Left lung (tissue), 14 donors: ENCODE data around the gene ZNF431. TPM values are rescaled to one million over a fixed set of nuclear protein-coding genes. Genes with fewer than 3 reads are reported as not detected.

ENCODE experiments used
- ATAC-seq: fragments of 200-7000 bp; cut with Tn5 transposase; one replicate; pipeline ENCODE4 v1.9.1; 2020; ENCODE audit warnings: moderate library complexity
- DNase-seq, 4 donors: peaks; one replicate each; pipeline ENCODE4 v3.0.0-alpha.2; 2013 to 2020
- H3K27ac ChIP-seq, 2 donors: fragments of 200-600 bp; sonication (generic) in 1 of 2; one replicate each; pipeline versions ENCODE4 v1.5.0 to v1.8.0; 2020 to 2021
- H3K27me3 ChIP-seq, 2 donors: fragments of 200-600 bp; sonication (generic) in 1 of 2; one replicate each; pipeline versions ENCODE4 v1.5.0 to v1.8.0; 2020 to 2021
- H3K36me3 ChIP-seq, 2 donors: fragments of 200-600 bp; sonication (generic) in 1 of 2; one replicate each; pipeline versions ENCODE4 v1.5.0 to v1.8.0; 2020 to 2021
- H3K4me1 ChIP-seq, 2 donors: fragments of 200-600 bp; one replicate each; pipeline ENCODE4 v1.8.0; 2021
- H3K4me3 ChIP-seq, 2 donors: fragments of 200-600 bp; sonication (generic) in 1 of 2; one replicate each; pipeline versions ENCODE4 v1.5.0 to v1.8.0; 2020 to 2021; ENCODE audit warnings: mild to moderate bottlenecking in 1 of 2
- H3K9me3 ChIP-seq, 2 donors: fragments of 200-600 bp; sonication (generic) in 1 of 2; one replicate each; pipeline versions ENCODE4 v1.5.0 to v1.8.0; 2020 to 2021
- intact Hi-C, 2 donors: fragments of 100-400 bp; cut with DNase I; formaldehyde crosslinking; loops; one replicate each; pipeline versions ENCODE4 v1.11.2 to v1.14.2; 2022
- long read RNA-seq, 12 donors: library from polyadenylated mRNA in 2 of 12; unstranded in 2 of 12; transcript quantifications; one replicate each; pipeline ENCODE4 v2.0.0 and lab custom pipeline, GENCODE V29; 2019 to 2026
- polyA plus RNA-seq, 6 donors: library from polyadenylated mRNA; unstranded; fragments of 120-200 nt; gene quantifications; one replicate each; pipeline ENCODE4 v1.2.1, GENCODE V29; 2013; ENCODE audit not compliant: insufficient read length in 6 of 6
- total RNA-seq, 2 donors: library from RNA; stranded (reverse); fragmentation: NEBNext Ultra II Directional; extraction: Animal tissue kit (Norgen Biotek cat#: 25700); gene quantifications; one replicate each; pipeline ENCODE4 v1.2.1, GENCODE V29; 2021
- TF ChIP-seq, protein P1 (sequence below), 2 donors: fragments of 200-600 bp; sonication (generic) in 1 of 2; IDR thresholded peaks; one replicate each; pipeline versions ENCODE4 v1.5.0 to v1.8.0; 2021; ENCODE audit warnings: antibody characterized with exemption in 2 of 2
- donor health status: DM: no; HTN: yes; CAD: no.
- donor health status: DM: no; HTN: no; CAD: no.

The ZNF431 gene
- total RNA-seq (10 to 100 TPM; 27.3 to 28.7 TPM), polyA plus RNA-seq (10 to 100 TPM; 30.4 to 46.3 (median 40.0) TPM)
- long read RNA-seq, donor 1, full-length matches to known transcripts: 3 of 11 reads
- long read RNA-seq, donor 1, partial matches to known transcripts: 8 of 11 reads
- long read RNA-seq, donor 1, other reads (novel, unspliced or antisense): 0 of 11 reads
- long read RNA-seq, donor 2, full-length matches to known transcripts: 2 of 15 reads
- long read RNA-seq, donor 2, partial matches to known transcripts: 7 of 15 reads
- long read RNA-seq, donor 2, other reads (novel, unspliced or antisense): 6 of 15 reads
- long read RNA-seq, donor 3, full-length matches to known transcripts: 1 of 1 reads
- long read RNA-seq, donor 3, partial matches to known transcripts: 0 of 1 reads
- long read RNA-seq, donor 3, other reads (novel, unspliced or antisense): 0 of 1 reads
- long read RNA-seq, donor 4, full-length matches to known transcripts: 2 of 5 reads
- long read RNA-seq, donor 4, partial matches to known transcripts: 1 of 5 reads
- long read RNA-seq, donor 4, other reads (novel, unspliced or antisense): 2 of 5 reads
- long read RNA-seq, donor 5: 0 reads
- long read RNA-seq, donor 6, full-length matches to known transcripts: 3 of 9 reads
- long read RNA-seq, donor 6, partial matches to known transcripts: 6 of 9 reads
- long read RNA-seq, donor 6, other reads (novel, unspliced or antisense): 0 of 9 reads
- long read RNA-seq, donor 7: 0 reads
- long read RNA-seq, donor 8, full-length matches to known transcripts: 1 of 1 reads
- long read RNA-seq, donor 8, partial matches to known transcripts: 0 of 1 reads
- long read RNA-seq, donor 8, other reads (novel, unspliced or antisense): 0 of 1 reads
- long read RNA-seq, donor 9: 0 reads
- long read RNA-seq, donor 10, partial matches to known transcripts: 1 of 2 reads
- long read RNA-seq, donor 10, other reads (novel, unspliced or antisense): 1 of 2 reads
- long read RNA-seq, donor 11: 0 reads
- long read RNA-seq, donor 12, full-length matches to known transcripts: 4 of 11 reads
- long read RNA-seq, donor 12, partial matches to known transcripts: 7 of 11 reads
- long read RNA-seq, donor 12, other reads (novel, unspliced or antisense): 0 of 11 reads

DNA sequence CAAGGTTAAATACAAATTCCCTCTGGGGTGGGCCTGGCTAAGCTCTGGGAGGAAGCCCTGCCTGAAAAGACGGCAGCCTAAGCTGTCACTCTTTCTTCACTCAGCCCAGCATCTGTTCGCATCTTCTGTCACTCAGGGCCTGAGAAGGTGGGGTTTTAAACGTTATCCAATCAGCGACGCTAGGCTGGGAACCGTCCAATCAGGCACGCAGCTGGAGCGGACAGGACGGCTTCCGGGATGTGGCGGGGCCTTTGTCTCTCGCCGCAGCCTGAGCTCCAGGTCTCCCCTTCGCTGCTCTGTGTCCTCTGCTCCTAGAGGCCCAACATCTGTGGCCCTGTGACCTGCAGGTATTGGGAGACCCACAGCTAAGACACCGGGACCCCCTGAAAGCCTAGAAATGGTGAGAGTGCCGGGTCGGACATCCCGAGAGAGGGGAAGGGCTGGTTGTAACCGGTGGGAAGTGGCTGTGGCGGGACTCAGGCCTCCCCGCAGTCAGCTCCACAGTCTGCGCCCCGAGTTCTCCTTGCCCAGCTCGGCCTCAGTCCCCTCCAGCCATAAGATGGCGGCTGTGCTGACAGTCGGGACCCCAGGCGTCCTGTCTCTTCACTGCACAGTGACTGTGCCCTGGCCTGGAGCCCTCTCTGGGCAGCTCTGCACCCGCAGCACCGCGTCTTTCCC lies at the start of gene ZNF431:
ZNF431 (plus strand) TSS at position 254 of the 678 bp plus-strand sequence; CDS start at position 398, 144 bp downstream.
- Histone ChIP-seq H3K4me1 (peaks cover 0 to 10% of the 10 kb centered on the region in 2 donors), H3K27me3 (no peaks in the 10 kb centered on the region), H3K9me3 (no peaks in the 10 kb centered on the region), H3K27ac (peak within 1 kb of the TSS; percentile 84), H3K36me3 (peaks cover 0 to 30% of the 10 kb centered on the region in 2 donors), H3K4me3 (peak within 1 kb of the TSS; percentile 55 to 71)
- intact Hi-C loops: no loop called here
- ATAC-seq: peak; percentile 98
- peak; percentile 90 to 94 (median 92) for DNase-seq
- TF ChIP-seq, protein P1, sequence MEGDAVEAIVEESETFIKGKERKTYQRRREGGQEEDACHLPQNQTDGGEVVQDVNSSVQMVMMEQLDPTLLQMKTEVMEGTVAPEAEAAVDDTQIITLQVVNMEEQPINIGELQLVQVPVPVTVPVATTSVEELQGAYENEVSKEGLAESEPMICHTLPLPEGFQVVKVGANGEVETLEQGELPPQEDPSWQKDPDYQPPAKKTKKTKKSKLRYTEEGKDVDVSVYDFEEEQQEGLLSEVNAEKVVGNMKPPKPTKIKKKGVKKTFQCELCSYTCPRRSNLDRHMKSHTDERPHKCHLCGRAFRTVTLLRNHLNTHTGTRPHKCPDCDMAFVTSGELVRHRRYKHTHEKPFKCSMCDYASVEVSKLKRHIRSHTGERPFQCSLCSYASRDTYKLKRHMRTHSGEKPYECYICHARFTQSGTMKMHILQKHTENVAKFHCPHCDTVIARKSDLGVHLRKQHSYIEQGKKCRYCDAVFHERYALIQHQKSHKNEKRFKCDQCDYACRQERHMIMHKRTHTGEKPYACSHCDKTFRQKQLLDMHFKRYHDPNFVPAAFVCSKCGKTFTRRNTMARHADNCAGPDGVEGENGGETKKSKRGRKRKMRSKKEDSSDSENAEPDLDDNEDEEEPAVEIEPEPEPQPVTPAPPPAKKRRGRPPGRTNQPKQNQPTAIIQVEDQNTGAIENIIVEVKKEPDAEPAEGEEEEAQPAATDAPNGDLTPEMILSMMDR (IDR thresholded peaks at IDR 0.05): no peak

DNA sequence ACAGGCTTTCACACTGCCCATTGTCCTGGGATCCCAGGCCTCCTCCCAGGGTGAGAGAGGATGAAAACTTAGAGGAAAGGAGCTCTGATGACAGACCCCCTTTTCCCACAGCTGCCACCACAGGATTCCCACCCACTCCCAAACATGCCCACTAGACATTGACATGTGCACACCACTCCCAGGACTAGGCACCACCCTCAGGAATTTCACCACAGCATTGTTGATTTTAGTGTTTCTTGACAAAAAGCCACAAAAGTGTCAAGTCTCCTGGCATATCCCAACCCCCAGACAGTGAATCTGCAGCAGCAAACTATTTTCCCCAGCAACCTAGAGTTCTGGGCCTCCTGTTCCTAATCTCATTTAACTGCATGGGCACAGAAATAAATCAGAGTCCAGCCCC lies 49.7 kb upstream of the ZNF431 start:
- TF ChIP-seq, protein P1 (IDR thresholded peaks at IDR 0.05): no peak
- intact Hi-C loops: no loop called here
- Histone ChIP-seq H3K27ac (no peak overlapping the region), H3K9me3 (no peaks in the 10 kb centered on the region), H3K27me3 (no peaks in the 10 kb centered on the region), H3K36me3 (no peaks in the 10 kb centered on the region), H3K4me3 (no peak overlapping the region), H3K4me1 (no peaks in the 10 kb centered on the region)
- peak; percentile 44 for ATAC-seq
- peak in 1 of 4 donors; percentile 10 for DNase-seq

DNA sequence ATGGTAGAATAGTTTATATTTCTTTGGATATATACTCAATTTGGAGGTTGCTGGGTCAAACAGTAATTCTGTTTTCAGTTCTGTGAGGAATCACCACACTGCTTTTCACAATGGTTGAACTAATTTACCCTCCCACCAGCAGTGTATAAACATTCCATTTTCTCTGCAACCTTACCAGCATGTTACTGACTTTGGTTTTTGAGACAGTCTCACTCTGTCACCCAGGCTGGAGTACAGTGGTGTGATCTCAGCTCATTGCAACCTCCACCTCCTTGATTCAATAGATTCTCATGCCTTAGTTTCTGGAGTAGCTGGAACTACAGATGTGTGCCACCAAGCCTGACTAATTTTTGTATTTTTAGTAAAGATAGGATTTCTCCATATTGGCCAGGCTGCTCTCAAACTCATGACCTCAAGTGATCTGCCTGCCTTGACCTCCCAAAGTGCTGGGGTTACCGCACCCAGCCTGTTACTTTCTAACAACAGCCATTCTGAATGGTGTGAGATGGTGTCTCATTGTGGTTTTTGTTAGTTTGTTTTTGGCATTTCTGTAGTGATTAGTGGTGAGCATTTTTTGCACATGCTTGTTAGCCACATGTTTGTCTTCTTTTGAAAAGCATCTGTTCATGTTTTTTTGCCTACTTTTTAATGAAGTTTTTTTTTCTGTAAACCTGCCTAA lies 47.4 kb upstream of the ZNF431 start:
- no peak for ATAC-seq
- no peak overlapping the region for H3K27ac ChIP-seq
- no peaks in the 10 kb centered on the region for H3K9me3 ChIP-seq
- no peak for DNase-seq
- intact Hi-C loops: no loop called here
- no peaks in the 10 kb centered on the region for H3K4me1 ChIP-seq
- TF ChIP-seq, protein P1 (IDR thresholded peaks at IDR 0.05): no peak
- H3K4me3 ChIP-seq: no peak overlapping the region
- H3K27me3 ChIP-seq: no peaks in the 10 kb centered on the region
- H3K36me3 ChIP-seq: peaks cover 0 to 13% of the 10 kb centered on the region in 2 donors

DNA sequence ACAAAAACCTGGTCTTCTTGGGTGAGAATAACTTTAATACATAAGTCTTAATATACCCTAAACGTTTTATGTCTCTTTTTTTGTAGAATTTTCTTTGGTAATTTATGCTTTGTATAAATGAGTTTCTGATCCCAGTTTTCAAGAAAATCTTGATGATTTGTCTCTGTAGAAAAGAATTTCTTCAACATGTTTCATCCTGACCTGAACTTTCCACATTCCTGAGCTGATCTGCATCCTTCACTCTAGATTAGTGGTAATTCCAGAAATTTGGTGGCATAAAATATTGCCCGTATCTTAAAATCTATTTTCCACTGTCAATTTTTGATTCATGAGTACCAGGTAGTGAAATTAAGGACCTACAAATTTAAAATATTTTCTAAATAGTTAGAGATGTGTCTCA lies 43.5 kb upstream of the ZNF431 start:
- Histone ChIP-seq H3K27ac (no peak overlapping the region), H3K9me3 (no peaks in the 10 kb centered on the region), H3K36me3 (peaks cover 0 to 33% of the 10 kb centered on the region in 2 donors), H3K27me3 (no peaks in the 10 kb centered on the region), H3K4me1 (no peaks in the 10 kb centered on the region), H3K4me3 (no peak overlapping the region)
- ATAC-seq (no peak), DNase-seq (no peak)
- intact Hi-C loops: no loop called here
- TF ChIP-seq, protein P1 (IDR thresholded peaks at IDR 0.05): no peak
